Embryonic facial prominence (tissue), 1 donor: ENCODE measurements around the gene METAP1D.
"Not testable (repeated sequence)": the region's sequence is repeated elsewhere in the genome, so short reads cannot be mapped to it uniquely, and the experiment has no call there.

Experiments used
- DNase-seq: peaks from one replicate; pipeline ENCODE4 v3.0.0-alpha.2; 2016; ENCODE audit errors: extremely low spot score

Gene METAP1D

GRCh38 chr2:172102391-172103359 lies 102.9 kb downstream of the METAP1D start, which contains the start of gene DLX2:
Gene DLX2, minus strand, starts transcription at chr2:172102900. Its CDS starts 362 bp downstream, at chr2:172102538.
- peak; percentile 83 for DNase-seq

GRCh38 chr2:172103471-172104272 lies 103.9 kb downstream of the METAP1D start:
- no peak for DNase-seq

GRCh38 chr2:172105471-172106107 lies 105.8 kb downstream of the METAP1D start:
- DNase-seq = no peak

- DNase-seq = no peak
Observed at GRCh38 chr2:172106108-172106961, 106.6 kb downstream of the METAP1D start.

- DNase-seq = no peak
Observed at GRCh38 chr2:172107690-172108586, 108.2 kb downstream of the METAP1D start.

- no peak for DNase-seq
Observed at GRCh38 chr2:172108587-172108930, 108.8 kb downstream of the METAP1D start.

GRCh38 chr2:172109256-172109987 lies 109.7 kb downstream of the METAP1D start:
- DNase-seq = no peak

- no peak for DNase-seq
Observed at GRCh38 chr2:172109988-172110811, 110.4 kb downstream of the METAP1D start.

- DNase-seq = no peak
Observed at GRCh38 chr2:172113617-172114016, 113.9 kb downstream of the METAP1D start.

- DNase-seq = not testable (repeated sequence)
Observed at GRCh38 chr2:172114176-172114575, 114.4 kb downstream of the METAP1D start.

- no peak for DNase-seq
Observed at GRCh38 chr2:172114579-172114978, 114.8 kb downstream of the METAP1D start.

- no peak for DNase-seq
Observed at GRCh38 chr2:172116107-172116506, 116.4 kb downstream of the METAP1D start.

- DNase-seq = no peak
Observed at GRCh38 chr2:172119089-172119488, 119.3 kb downstream of the METAP1D start.

- DNase-seq = no peak
Observed at GRCh38 chr2:172120118-172120517, 120.4 kb downstream of the METAP1D start.

GRCh38 chr2:172128484-172128883 lies 128.7 kb downstream of the METAP1D start:
- DNase-seq = no peak

- no peak for DNase-seq
Observed at GRCh38 chr2:172129404-172129803, 129.7 kb downstream of the METAP1D start.
